AG10803 (cell line): Measurements from ENCODE around the gene HOXA1.

Experiments
- DNase-seq: peaks from one replicate; pipeline ENCODE4 v3.0.0; 2010; ENCODE audit warnings: low read depth
- H3K4me3 ChIP-seq: 2 replicates; pipeline ENCODE4 v1.5.1; 2011; ENCODE audit warnings: mild to moderate bottlenecking, low read length, control low read depth
- TF ChIP-seq, protein P1 (sequence below): conservative IDR thresholded peaks from 2 replicates; pipeline ENCODE4 v1.5.1; 2011; ENCODE audit warnings: mild to moderate bottlenecking, low read length, control low read depth, inconsistent platforms

HOXA1 gene

GRCh38 chr7:27101171-27101956 is 5.6 kb upstream of the HOXA1 start:
- TF ChIP-seq, protein P1, sequence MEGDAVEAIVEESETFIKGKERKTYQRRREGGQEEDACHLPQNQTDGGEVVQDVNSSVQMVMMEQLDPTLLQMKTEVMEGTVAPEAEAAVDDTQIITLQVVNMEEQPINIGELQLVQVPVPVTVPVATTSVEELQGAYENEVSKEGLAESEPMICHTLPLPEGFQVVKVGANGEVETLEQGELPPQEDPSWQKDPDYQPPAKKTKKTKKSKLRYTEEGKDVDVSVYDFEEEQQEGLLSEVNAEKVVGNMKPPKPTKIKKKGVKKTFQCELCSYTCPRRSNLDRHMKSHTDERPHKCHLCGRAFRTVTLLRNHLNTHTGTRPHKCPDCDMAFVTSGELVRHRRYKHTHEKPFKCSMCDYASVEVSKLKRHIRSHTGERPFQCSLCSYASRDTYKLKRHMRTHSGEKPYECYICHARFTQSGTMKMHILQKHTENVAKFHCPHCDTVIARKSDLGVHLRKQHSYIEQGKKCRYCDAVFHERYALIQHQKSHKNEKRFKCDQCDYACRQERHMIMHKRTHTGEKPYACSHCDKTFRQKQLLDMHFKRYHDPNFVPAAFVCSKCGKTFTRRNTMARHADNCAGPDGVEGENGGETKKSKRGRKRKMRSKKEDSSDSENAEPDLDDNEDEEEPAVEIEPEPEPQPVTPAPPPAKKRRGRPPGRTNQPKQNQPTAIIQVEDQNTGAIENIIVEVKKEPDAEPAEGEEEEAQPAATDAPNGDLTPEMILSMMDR, result no peak
- H3K4me3 ChIP-seq, result peak overlapping the region; percentile 35
- DNase-seq, result no peak

GRCh38 chr7:27100694-27101170 is 4.9 kb upstream of the HOXA1 start:
- TF ChIP-seq, protein P1, result no peak
- peak overlapping the region; percentile 33 for H3K4me3 ChIP-seq

GRCh38 chr7:27099453-27100370 is 3.9 kb upstream of the HOXA1 start:
- TF ChIP-seq, protein P1, result no peak
- DNase-seq, result no peak
- H3K4me3 ChIP-seq, result peak overlapping the region; percentile 93; the same call in 1 of the 2 replicates

More at GRCh38 chr7:27100694-27101170, 4.9 kb upstream of the HOXA1 start:
- no peak for DNase-seq

GRCh38 chr7:27098578-27099451 is 3.0 kb upstream of the HOXA1 start:
- peak; percentile 66 for DNase-seq
- peak overlapping the region; percentile 93 for H3K4me3 ChIP-seq

GRCh38 chr7:27097686-27098577 is 2.1 kb upstream of the HOXA1 start:
- TF ChIP-seq, protein P1, result 0 out of 2 replicates have a peak, but pooled peaks have one; percentile 14
- peak overlapping the region; percentile 93 for H3K4me3 ChIP-seq
- no peak for DNase-seq

More at GRCh38 chr7:27098578-27099451, 3.0 kb upstream of the HOXA1 start:
- TF ChIP-seq, protein P1, result no peak
